Nephron progenitor cell (in vitro differentiated cells): ENCODE results near the gene COLEC12.

ENCODE experiments used
- DNase-seq: peaks from one replicate; pipeline ENCODE4 v3.0.0; 2021
- H3K27ac Mint-ChIP-seq: 2 replicates; pipeline ENCODE4 v1.8.0; 2021; ENCODE audit warnings: mild to moderate bottlenecking, moderate library complexity, mixed read lengths
- H3K27me3 Mint-ChIP-seq: 2 replicates; pipeline ENCODE4 v1.8.0; 2021; ENCODE audit warnings: mild to moderate bottlenecking, low read depth, mixed read lengths; ENCODE audit not compliant: poor library complexity
- H3K36me3 Mint-ChIP-seq: 2 replicates; pipeline ENCODE4 v1.8.0; 2021; ENCODE audit warnings: low read depth, mixed read lengths
- H3K4me1 Mint-ChIP-seq: 2 replicates; pipeline ENCODE4 v1.8.0; 2021; ENCODE audit warnings: mixed read lengths
- H3K4me3 Mint-ChIP-seq: 2 replicates; pipeline ENCODE4 v1.8.0; 2021; ENCODE audit warnings: mild to moderate bottlenecking, moderate library complexity, mixed read lengths
- H3K9me3 Mint-ChIP-seq: 2 replicates; pipeline ENCODE4 v1.8.0; 2021; ENCODE audit warnings: mild to moderate bottlenecking, moderate library complexity, mixed read lengths
- CTCF ChIP-seq: fragments of 200-600 bp; sonication (generic); IDR thresholded peaks from 2 replicates; pipeline ENCODE4 v1.5.0; 2021; ENCODE audit warnings: antibody characterized with exemption

The COLEC12 gene

GRCh38 chr18:438571-438970 is 61.9 kb downstream of the COLEC12 start:
- Mint-ChIP-seq H3K27me3 (no peaks in the 10 kb centered on the region), H3K4me1 (peaks cover 20% of the 10 kb centered on the region), H3K4me3 (no peak overlapping the region), H3K27ac (no peak overlapping the region), H3K9me3 (peaks cover 20% of the 10 kb centered on the region), H3K36me3 (peaks cover 58% of the 10 kb centered on the region)
- TF ChIP-seq CTCF = no peak
- no peak for DNase-seq

DNA sequence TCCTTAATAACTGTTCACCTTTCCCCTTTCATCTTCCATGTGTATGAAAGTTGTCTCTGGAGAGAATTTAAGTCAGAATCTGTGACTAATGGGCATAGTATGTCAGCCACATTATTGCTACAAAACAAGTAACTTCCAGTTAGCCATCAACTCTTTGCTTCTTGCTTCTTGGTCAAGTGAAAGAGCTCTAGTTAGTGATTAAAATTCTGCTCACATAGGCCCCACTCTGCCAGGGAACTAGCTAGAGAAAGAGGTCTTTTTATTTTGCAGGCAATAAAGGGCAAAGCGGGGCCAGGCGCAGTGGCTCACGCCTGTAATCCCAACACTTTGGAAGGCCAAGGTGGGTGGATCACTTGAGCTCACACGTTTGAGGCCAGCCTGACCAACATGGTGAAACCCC is 64.6 kb downstream of the COLEC12 start:
- Mint-ChIP-seq H3K9me3 (peaks cover 17% of the 10 kb centered on the region), H3K27ac (no peak overlapping the region), H3K4me1 (peaks cover 15% of the 10 kb centered on the region), H3K4me3 (no peak overlapping the region), H3K36me3 (peaks cover 41% of the 10 kb centered on the region), H3K27me3 (no peaks in the 10 kb centered on the region)
- TF ChIP-seq CTCF = no peak
- DNase-seq = no peak

DNA sequence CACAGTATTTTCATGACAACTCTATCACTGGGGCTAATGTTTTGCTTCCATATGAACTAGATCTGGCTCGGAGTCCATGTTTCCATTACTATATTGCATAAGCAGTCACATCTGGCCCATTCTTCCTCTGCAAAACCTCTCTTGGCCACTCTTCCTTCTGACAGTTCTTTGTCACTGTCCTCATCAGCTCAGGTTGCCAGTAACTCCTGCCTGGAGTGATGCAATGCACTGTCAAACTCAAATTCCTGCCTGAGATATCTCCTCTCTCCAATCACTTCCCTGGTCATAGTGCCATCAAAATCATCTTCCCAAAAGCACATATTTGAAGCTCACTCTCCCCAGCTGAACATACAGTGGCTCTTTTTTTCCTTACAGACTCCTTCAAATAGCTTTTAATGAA is 66.1 kb downstream of the COLEC12 start:
- Mint-ChIP-seq H3K36me3 (peaks cover 32% of the 10 kb centered on the region), H3K9me3 (peaks cover 17% of the 10 kb centered on the region), H3K4me1 (peaks cover 21% of the 10 kb centered on the region), H3K4me3 (no peak overlapping the region), H3K27me3 (no peaks in the 10 kb centered on the region), H3K27ac (no peak overlapping the region)
- no peak for DNase-seq
- TF ChIP-seq CTCF = no peak

DNA sequence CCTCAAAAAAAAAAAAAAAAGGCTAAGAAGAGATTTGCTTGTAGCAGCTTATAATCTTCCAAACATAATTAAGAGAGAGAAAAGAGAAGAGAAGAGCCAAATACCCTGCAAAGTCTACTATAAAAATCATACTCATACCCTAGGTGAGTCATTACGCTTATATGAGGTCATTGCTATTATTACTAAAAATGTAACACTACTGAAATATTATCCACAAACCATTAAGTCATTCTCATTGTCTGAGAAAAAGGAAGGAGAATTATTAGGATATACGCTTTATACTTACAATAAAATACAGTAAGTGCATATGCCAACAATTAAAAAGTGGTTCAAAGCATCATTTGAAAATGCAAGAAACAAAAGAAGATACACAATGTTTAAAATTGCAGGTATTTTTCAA is 66.5 kb downstream of the COLEC12 start:
- H3K4me1 Mint-ChIP-seq = peaks cover 24% of the 10 kb centered on the region
- H3K27me3 Mint-ChIP-seq = no peaks in the 10 kb centered on the region
- no peak overlapping the region for H3K4me3 Mint-ChIP-seq
- no peak overlapping the region for H3K27ac Mint-ChIP-seq
- TF ChIP-seq CTCF = no peak
- H3K9me3 Mint-ChIP-seq = peaks cover 17% of the 10 kb centered on the region
- peaks cover 28% of the 10 kb centered on the region for H3K36me3 Mint-ChIP-seq
- DNase-seq = no peak

GRCh38 chr18:433298-433697 is 67.2 kb downstream of the COLEC12 start:
- H3K27ac Mint-ChIP-seq = no peak overlapping the region
- H3K4me1 Mint-ChIP-seq = peaks cover 24% of the 10 kb centered on the region
- H3K4me3 Mint-ChIP-seq = no peak overlapping the region
- DNase-seq = no peak
- H3K9me3 Mint-ChIP-seq = peaks cover 13% of the 10 kb centered on the region
- no peak for TF ChIP-seq CTCF
- H3K27me3 Mint-ChIP-seq = no peaks in the 10 kb centered on the region
- peaks cover 21% of the 10 kb centered on the region for H3K36me3 Mint-ChIP-seq

- no peak overlapping the region for H3K4me3 Mint-ChIP-seq
- H3K27ac Mint-ChIP-seq = no peak overlapping the region
- H3K36me3 Mint-ChIP-seq = peaks cover 16% of the 10 kb centered on the region
- H3K9me3 Mint-ChIP-seq = peaks cover 12% of the 10 kb centered on the region
- H3K27me3 Mint-ChIP-seq = no peaks in the 10 kb centered on the region
- no peak for DNase-seq
- no peak for TF ChIP-seq CTCF
- peaks cover 24% of the 10 kb centered on the region for H3K4me1 Mint-ChIP-seq
Measured at GRCh38 chr18:432791-433190, 67.7 kb downstream of the COLEC12 start.
